GM19023 (cell line): ENCODE results near the gene PCDHB10.
"Not testable (repeated sequence)": the region's sequence is repeated elsewhere in the genome, so short reads cannot be mapped to it uniquely, and the experiment has no call there.

Experiments
- ATAC-seq: cut with Tn5 transposase; IDR thresholded peaks from one replicate; pipeline ENCODE4 v1.9.1; 2021; ENCODE audit warnings: mild to moderate bottlenecking, moderate library complexity; ENCODE audit not compliant: unreplicated experiment

The PCDHB10 gene

DNA sequence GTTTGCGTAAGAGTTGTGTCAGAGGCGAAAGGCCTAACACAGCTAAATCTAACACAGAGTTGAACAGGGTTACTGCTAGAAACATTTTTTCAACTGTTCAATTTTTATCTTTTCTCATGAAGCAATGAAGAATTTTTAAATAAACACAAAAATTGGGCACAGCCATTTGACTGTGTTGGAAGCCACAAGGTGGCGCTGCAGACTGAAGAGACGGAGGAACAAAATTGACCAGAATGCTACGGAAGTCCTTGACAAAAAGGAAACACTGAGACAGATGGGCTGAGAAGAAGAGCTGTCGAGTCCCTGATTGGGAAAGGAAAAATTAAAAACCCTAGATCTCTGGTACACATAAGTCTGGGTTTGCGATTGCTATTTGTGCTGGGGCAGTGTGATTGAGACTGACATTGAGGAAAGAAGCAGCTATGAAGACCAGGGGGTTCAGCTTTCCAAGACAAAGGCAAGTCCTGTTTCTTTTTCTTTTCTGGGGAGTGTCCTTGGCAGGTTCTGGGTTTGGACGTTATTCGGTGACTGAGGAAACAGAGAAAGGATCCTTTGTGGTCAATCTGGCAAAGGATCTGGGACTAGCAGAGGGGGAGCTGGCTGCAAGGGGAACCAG, 5.1 kb upstream of the PCDHB10 start, which contains the start of gene PCDHB9:
Gene PCDHB9, plus strand, starts transcription at position 265 of the 616 bp plus-strand sequence. Its CDS starts 158 bp downstream, at position 423.
- ATAC-seq = no peak

DNA sequence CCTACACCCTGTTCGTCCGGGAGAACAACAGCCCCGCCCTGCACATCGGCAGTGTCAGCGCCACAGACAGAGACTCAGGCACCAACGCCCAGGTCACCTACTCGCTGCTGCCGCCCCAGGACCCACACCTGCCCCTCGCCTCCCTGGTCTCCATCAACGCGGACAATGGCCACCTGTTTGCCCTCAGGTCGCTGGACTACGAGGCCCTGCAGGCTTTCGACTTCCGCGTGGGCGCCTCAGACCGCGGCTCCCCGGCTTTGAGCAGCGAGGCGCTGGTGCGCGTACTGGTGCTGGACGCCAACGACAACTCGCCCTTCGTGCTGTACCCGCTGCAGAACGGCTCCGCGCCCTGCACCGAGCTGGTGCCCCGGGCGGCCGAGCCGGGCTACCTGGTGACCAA, 3.5 kb upstream of the PCDHB10 start:
- not testable (repeated sequence) for ATAC-seq

DNA sequence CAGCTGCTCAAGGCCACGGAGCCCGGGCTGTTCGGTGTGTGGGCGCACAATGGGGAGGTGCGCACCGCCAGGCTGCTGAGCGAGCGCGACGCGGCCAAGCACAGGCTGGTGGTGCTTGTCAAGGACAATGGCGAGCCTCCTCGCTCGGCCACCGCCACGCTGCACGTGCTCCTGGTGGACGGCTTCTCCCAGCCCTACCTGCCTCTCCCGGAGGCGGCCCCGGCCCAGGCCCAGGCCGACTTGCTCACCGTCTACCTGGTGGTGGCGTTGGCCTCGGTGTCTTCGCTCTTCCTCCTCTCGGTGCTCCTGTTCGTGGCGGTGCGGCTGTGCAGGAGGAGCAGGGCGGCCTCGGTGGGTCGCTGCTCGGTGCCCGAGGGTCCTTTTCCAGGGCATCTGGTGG, 3.0 kb upstream of the PCDHB10 start:
- ATAC-seq = not testable (repeated sequence)

DNA sequence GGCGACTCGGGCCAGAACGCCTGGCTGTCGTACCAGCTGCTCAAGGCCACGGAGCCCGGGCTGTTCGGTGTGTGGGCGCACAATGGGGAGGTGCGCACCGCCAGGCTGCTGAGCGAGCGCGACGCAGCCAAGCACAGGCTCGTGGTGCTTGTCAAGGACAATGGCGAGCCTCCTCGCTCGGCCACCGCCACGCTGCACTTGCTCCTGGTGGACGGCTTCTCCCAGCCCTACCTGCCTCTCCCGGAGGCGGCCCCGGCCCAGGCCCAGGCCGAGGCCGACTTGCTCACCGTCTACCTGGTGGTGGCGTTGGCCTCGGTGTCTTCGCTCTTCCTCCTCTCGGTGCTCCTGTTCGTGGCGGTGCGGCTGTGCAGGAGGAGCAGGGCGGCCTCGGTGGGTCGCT, 2.2 kb downstream of the PCDHB10 start:
- ATAC-seq = not testable (repeated sequence)

DNA sequence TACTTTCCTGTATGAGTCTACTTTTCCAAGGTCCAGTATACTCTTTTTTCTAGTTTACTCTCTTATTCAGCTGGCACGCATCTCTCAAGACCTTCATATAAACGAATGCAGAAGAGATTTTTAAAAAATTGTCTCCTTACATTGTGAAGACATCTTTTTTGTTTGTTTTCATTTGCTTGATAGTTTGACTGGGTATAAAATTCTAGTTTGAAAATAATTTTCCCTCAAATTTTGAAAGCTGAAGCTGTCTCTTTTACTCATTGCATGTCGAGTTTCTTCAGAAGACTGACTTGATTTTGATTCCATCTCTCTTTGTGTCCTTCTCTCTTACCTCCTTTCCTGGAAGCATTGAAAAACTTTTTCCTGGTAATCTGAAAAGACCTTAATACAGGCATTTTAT, 4.2 kb downstream of the PCDHB10 start:
- ATAC-seq = no peak

DNA sequence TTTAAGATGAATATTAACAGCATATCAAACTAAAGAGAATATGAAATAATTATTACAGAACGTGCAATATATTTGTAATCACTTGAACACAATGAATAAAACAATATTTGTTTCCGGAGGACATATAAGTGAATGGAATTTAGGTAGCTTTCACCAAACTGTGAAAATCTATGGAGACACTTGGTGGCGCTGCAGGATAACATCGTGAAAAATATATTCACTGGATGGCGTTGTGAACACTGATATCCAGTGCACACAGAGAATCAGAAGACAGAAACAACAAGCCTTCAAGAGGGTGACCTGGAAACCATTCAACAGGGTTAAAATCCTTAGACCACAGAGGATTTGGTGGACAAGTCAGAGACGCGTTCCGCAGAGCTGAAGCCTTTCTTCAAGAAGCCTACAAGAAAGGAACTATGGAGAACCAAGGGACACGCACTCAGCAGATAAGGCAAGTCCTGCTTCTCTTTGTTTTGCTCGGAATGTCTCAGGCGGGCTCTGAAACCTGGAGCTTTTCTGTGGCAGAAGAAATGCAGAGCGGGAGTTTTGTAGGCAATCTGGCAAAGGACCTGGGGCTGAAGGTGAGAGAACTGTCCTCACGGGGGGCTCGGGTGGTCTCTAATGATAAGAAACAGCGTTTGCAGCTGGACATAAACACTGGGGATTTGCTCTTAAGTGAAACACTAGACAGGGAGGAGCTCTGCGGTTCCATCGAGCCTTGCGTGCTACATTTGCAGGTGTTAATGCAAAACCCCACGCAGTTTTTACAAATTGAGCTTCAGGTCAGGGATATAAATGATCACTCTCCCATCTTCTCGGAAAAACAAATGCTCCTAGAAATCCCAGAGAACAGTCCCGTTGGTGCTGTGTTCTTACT, 7.4 kb downstream of the PCDHB10 start, which contains the start of gene PCDHB11:
Gene PCDHB11, plus strand, starts transcription at position 269 of the 877 bp plus-strand sequence. Its CDS starts 148 bp downstream, at position 417.
- ATAC-seq = no peak

DNA sequence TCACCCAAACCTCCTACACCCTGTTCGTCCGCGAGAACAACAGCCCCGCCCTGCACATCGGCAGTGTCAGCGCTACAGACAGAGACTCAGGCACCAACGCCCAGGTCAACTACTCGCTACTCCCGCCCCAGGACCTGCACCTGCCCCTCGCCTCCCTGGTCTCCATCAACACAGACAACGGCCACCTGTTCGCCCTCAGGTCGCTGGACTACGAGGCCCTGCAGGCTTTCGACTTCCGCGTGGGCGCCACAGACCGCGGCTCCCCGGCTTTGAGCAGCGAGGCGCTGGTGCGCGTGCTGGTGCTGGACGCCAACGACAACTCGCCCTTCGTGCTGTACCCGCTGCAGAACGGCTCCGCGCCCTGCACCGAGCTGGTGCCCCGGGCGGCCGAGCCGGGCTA, 9.0 kb downstream of the PCDHB10 start:
- ATAC-seq = not testable (repeated sequence)

DNA sequence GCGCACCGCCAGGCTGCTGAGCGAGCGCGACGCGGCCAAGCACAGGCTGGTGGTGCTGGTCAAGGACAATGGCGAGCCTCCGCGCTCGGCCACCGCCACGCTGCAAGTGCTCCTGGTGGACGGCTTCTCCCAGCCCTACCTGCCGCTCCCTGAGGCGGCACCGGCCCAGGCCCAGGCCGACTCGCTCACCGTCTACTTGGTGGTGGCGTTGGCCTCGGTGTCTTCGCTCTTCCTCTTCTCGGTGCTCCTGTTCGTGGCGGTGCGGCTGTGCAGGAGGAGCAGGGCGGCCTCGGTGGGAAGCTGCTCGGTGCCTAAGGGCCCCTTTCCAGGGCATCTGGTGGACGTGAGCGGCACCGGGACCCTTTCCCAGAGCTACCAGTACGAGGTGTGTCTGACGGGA, 9.5 kb downstream of the PCDHB10 start:
- ATAC-seq = not testable (repeated sequence)

DNA sequence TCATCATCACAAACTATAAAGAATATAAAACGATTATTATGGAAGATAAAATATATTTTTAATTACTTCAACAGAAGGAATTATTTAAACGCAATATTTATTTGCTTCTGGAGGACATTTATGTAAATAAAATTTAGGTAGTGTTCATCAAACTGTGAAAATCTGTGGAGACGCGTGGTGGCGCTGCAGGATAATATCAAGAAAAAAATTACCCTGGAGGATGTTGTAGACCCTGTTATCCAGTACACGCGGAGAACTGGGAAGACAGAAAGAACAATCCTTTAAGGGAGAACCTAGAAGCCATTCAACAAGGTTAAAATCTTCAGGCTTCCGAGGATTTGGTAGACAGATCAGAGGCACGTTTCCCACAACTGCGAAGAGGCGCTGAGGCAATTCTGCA, 16.3 kb downstream of the PCDHB10 start, which contains the start of gene PCDHB12:
Gene PCDHB12, plus strand, starts transcription at position 242 of the 400 bp plus-strand sequence. CDS start 189 bp downstream, outside the sequence.
- no peak for ATAC-seq

DNA sequence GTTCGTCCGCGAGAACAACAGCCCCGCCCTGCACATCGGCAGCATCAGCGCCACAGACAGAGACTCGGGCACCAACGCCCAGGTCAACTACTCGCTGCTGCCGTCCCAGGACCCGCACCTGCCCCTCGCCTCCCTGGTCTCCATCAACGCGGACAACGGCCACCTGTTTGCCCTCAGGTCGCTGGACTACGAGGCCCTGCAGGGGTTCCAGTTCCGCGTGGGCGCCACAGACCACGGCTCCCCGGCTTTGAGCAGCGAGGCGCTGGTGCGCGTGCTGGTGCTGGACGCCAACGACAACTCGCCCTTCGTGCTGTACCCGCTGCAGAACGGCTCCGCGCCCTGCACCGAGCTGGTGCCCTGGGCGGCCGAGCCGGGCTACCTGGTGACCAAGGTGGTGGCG, 18.1 kb downstream of the PCDHB10 start:
- ATAC-seq = not testable (repeated sequence)

DNA sequence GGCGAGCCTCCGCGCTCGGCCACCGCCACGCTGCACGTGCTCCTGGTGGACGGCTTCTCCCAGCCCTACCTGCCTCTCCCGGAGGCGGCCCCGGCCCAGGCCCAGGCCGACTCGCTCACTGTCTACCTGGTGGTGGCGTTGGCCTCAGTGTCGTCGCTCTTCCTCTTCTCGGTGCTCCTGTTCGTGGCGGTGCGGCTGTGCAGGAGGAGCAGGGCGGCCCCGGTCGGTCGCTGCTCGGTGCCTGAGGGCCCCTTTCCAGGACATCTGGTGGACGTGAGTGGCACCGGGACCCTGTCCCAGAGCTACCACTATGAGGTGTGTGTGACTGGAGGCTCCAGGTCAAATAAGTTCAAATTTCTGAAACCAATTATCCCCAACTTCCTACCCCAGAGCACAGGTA, 18.7 kb downstream of the PCDHB10 start:
- not testable (repeated sequence) for ATAC-seq

DNA sequence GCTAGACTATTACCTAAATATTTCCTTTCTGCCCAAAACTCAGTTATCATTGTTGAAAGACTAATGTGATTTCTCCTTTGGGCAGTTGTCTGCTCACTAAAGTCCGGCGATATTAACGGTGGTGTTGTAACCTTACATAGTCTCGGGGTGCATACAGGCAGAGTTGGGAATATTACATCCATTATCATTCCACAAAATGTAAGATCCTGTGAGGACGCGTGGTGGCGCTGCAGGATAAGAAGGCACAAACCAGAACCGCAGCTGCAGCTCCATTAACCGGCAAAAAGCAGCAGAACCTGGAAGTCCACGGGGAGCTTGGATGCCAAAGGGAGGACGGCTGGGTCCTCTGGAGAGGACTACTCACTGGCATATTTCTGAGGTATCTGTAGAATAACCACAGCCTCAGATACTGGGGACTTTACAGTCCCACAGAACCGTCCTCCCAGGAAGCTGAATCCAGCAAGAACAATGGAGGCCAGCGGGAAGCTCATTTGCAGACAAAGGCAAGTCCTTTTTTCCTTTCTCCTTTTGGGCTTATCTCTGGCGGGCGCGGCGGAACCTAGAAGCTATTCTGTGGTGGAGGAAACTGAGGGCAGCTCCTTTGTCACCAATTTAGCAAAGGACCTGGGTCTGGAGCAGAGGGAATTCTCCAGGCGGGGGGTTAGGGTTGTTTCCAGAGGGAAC, 21.6 kb downstream of the PCDHB10 start, which contains the start of gene PCDHB13:
Gene PCDHB13, plus strand, starts transcription at position 264 of the 684 bp plus-strand sequence. Its CDS starts 205 bp downstream, at position 469.
- not testable (repeated sequence) for ATAC-seq

DNA sequence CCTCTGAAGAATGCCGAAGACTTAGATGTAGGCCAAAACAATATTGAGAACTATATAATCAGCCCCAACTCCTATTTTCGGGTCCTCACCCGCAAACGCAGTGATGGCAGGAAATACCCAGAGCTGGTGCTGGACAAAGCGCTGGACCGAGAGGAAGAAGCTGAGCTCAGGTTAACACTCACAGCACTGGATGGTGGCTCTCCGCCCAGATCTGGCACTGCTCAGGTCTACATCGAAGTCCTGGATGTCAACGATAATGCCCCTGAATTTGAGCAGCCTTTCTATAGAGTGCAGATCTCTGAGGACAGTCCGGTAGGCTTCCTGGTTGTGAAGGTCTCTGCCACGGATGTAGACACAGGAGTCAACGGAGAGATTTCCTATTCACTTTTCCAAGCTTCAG, 22.4 kb downstream of the PCDHB10 start:
- ATAC-seq = not testable (repeated sequence)

DNA sequence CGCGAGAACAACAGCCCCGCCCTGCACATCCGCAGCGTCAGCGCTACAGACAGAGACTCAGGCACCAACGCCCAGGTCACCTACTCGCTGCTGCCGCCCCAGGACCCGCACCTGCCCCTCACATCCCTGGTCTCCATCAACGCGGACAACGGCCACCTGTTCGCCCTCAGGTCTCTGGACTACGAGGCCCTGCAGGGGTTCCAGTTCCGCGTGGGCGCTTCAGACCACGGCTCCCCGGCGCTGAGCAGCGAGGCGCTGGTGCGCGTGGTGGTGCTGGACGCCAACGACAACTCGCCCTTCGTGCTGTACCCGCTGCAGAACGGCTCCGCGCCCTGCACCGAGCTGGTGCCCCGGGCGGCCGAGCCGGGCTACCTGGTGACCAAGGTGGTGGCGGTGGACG, 23.4 kb downstream of the PCDHB10 start:
- not testable (repeated sequence) for ATAC-seq

DNA sequence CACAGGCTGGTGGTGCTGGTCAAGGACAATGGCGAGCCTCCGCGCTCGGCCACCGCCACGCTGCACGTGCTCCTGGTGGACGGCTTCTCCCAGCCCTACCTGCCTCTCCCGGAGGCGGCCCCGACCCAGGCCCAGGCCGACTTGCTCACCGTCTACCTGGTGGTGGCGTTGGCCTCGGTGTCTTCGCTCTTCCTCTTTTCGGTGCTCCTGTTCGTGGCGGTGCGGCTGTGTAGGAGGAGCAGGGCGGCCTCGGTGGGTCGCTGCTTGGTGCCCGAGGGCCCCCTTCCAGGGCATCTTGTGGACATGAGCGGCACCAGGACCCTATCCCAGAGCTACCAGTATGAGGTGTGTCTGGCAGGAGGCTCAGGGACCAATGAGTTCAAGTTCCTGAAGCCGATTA, 23.9 kb downstream of the PCDHB10 start:
- not testable (repeated sequence) for ATAC-seq

DNA sequence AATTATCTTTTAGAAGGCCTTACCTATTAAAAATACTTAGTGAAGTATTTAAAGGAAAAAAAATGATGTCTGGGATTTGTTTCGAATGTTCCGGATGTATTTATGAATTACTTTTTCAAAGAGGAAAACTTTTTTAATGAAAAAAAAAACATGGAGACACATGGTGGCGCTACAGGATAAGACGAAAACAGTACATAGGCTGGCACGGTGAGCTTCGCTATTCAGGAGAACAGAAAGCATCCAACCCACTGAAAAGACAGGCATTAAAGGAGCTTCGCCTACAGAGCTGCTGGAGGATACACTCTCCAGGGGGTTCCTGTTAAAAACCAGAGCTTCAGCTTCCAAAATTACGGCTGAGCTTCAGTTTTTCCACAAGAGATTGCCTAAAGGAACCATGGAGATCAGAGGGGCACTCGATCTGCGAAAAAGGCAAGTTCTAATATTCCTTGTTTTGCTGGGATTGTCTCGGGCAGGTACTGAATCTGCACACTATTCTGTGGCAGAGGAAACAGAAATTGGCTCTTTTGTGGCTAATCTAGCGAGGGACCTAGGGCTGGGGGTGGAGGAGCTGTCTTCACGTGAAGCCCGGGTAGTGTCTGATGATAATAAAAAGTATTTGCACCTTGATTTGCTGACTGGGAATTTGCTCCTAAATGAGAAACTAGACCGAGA, 31.1 kb downstream of the PCDHB10 start, which contains the start of gene PCDHB14:
Gene PCDHB14, plus strand, starts transcription at position 232 of the 672 bp plus-strand sequence. Its CDS starts 163 bp downstream, at position 395.
- no peak for ATAC-seq

DNA sequence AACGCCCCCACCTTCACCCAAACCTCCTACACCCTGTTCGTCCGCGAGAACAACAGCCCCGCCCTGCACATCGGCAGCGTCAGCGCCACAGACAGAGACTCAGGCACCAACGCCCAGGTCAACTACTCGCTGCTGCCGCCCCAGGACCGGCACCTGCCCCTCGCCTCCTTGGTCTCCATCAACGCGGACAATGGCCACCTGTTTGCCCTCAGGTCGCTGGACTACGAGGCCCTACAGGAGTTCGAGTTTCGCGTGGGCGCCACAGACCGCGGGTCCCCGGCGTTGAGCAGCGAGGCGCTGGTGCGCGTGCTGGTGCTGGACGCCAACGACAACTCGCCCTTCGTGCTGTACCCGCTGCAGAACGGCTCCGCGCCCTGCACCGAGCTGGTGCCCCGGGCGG, 32.7 kb downstream of the PCDHB10 start:
- ATAC-seq = not testable (repeated sequence)

DNA sequence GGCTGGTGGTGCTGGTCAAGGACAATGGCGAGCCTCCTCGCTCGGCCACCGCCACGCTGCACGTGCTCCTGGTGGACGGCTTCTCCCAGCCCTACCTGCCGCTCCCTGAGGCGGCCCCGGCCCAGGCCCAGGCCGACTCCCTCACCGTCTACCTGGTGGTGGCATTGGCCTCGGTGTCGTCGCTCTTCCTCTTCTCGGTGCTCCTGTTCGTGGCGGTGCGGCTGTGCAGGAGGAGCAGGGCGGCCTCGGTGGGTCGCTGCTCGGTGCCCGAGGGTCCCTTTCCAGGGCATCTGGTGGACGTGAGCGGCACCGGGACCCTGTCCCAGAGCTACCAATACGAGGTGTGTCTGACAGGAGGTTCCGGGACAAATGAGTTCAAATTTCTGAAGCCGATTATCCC, 33.3 kb downstream of the PCDHB10 start:
- not testable (repeated sequence) for ATAC-seq

DNA sequence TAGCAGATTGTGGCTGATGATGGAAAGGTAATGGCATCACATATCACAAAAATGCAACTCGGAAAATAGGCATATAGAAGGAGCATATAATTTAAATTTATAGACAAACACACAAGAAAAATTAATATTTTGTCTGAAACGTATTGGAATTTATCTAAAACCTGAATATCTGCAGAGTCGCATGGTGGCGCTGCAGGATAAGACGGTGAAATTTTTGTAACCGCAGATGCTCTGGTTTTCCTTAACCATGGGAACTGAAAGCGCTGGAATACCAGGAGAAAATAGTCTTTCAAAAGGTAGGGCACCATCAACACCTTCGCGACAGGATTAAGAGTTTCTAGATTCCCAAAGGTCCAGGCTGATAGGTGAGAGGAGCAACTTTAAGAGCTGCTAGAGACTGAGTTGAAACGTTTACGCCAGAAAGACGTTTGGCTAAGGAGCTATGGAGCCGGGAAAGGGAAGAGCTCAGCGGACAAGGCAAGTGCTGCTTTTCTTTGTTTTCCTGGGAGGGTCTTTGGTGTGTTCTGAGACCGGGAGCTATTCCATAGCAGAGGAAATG, 42.0 kb downstream of the PCDHB10 start:
- no peak for ATAC-seq

DNA sequence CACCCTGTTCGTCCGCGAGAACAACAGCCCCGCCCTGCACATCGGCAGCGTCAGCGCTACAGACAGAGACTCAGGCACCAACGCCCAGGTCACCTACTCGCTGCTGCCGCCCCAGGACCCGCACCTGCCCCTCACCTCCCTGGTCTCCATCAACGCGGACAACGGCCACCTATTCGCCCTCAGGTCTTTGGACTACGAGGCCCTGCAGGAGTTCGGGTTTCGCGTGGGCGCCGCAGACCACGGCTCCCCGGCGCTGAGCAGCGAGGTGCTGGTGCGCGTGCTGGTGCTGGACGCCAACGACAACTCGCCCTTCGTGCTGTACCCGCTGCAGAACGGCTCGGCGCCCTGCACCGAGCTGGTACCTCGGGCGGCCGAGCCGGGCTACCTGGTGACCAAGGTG, 43.8 kb downstream of the PCDHB10 start:
- ATAC-seq = not testable (repeated sequence)
